Hepatocyte (in vitro differentiated cells): ENCODE data around the gene CDHR3. TPM values are rescaled to one million over a fixed set of nuclear protein-coding genes. Genes with fewer than 3 reads are reported as not detected.

ENCODE experiments used
- DNase-seq: peaks from one replicate; pipeline ENCODE4 v3.0.0-alpha.2; 2016; ENCODE audit warnings: low spot score
- H2AFZ ChIP-seq: fragments of 200-600 bp; sonication (generic); 2 replicates; pipeline ENCODE4 v1.6.0; 2016; ENCODE audit warnings: antibody characterized with exemption, mild to moderate bottlenecking
- H3K27ac ChIP-seq: fragments of 200-600 bp; sonication (generic); 2 replicates; pipeline ENCODE4 v1.5.1; 2016; ENCODE audit warnings: mild to moderate bottlenecking
- H3K27me3 ChIP-seq: fragments of 200-600 bp; sonication (generic); 2 replicates; pipeline ENCODE4 v1.6.1; 2016
- H3K36me3 ChIP-seq: fragments of 200-600 bp; sonication (generic); replicated peaks from 2 replicates; pipeline ENCODE4 v1.5.1; 2016; ENCODE audit warnings: low read depth; ENCODE audit not compliant: insufficient read depth
- H3K4me1 ChIP-seq: fragments of 200-600 bp; sonication (generic); 2 replicates; pipeline ENCODE4 v1.5.1; 2016; ENCODE audit warnings: mild to moderate bottlenecking, moderate library complexity; ENCODE audit not compliant: insufficient read depth
- H3K4me2 ChIP-seq: fragments of 200-600 bp; sonication (generic); 2 replicates; pipeline ENCODE4 v1.6.0; 2016
- H3K4me3 ChIP-seq: fragments of 200-600 bp; sonication (generic); 2 replicates; pipeline ENCODE4 v1.5.1; 2016; ENCODE audit warnings: mild to moderate bottlenecking
- H3K79me2 ChIP-seq: fragments of 200-600 bp; sonication (generic); 2 replicates; pipeline ENCODE4 v1.6.0; 2017; ENCODE audit warnings: mild to moderate bottlenecking
- H3K9me2 ChIP-seq: fragments of 200-600 bp; sonication (generic); replicated peaks from 2 replicates; pipeline ENCODE4 v1.6.0; 2017; ENCODE audit warnings: mild to moderate bottlenecking; ENCODE audit not compliant: insufficient read depth
- H3K9me3 ChIP-seq: fragments of 200-600 bp; sonication (generic); 2 replicates; pipeline ENCODE4 v1.5.1; 2016; ENCODE audit warnings: low read depth, mild to moderate bottlenecking
- H4K20me1 ChIP-seq: fragments of 200-600 bp; sonication (generic); 2 replicates; pipeline ENCODE4 v1.6.0; 2016; ENCODE audit warnings: mild to moderate bottlenecking; ENCODE audit not compliant: insufficient read depth, poor library complexity, severe bottlenecking
- EZH2 ChIP-seq: fragments of 200-600 bp; sonication (generic); IDR thresholded peaks from 2 replicates; pipeline ENCODE4 v1.6.1; 2016; ENCODE audit warnings: antibody characterized with exemption, mild to moderate bottlenecking, borderline replicate concordance
- EZH2phosphoT487 ChIP-seq: fragments of 200-600 bp; sonication (generic); IDR thresholded peaks from one replicate; pipeline ENCODE4 v1.6.1; 2018; ENCODE audit warnings: antibody characterized with exemption, mild to moderate bottlenecking, low read depth, moderate library complexity; ENCODE audit not compliant: unreplicated experiment, severe bottlenecking
- WGBS: methylation state at CpG from one replicate; pipeline ENCODE4 v1.1.6; 2016; ENCODE audit warnings: low lambda C conversion rate; ENCODE audit errors: missing lambda C conversion rate; 5-methylcytosine and 5-hydroxymethylcytosine counted together
- polyA plus RNA-seq: library from polyadenylated mRNA; unstranded; fragments of >200 nt; fragmentation: Nextera tagmentation; extraction: Ambion mirVana; gene quantifications from 2 replicates; pipeline ENCODE4 v1.2.1, GENCODE V29; 2016
- total RNA-seq: library from RNA; depleted of rRNA; stranded (reverse); fragments of >200 nt; gene quantifications from 2 replicates; pipeline ENCODE4 v1.2.3, GENCODE V29; 2014
- TF ChIP-seq, protein P1 (sequence below): fragments of 200-600 bp; sonication (generic); IDR thresholded peaks from 2 replicates; pipeline ENCODE4 v1.5.1; 2016; ENCODE audit warnings: antibody characterized with exemption, mild to moderate bottlenecking; ENCODE audit not compliant: poor library complexity

The CDHR3 gene
- total and polyA plus RNA-seq, 2 experiments from 2014 or later, result 3.3 to 6.9 TPM

DNA sequence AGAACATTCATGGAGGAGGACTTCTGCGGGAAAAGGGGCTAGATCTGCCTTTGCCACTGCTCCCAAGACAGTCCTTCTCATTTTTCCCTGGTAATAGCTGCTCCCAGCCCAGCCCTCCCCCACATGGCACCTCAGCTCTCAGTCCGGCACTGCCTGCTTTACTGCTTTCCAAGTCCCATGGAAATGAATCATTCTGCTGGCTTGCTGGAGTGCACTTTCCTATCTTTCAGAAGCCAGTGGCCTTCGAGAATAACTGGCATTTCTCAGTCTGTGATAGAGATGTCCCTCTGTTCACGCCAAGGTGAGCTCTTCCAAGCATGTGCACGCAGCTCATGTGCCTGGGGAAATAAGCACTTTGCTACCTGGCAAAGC, 87.7 kb downstream of the CDHR3 start:
- 67% methylated on average over 5 of the region's 5 CpGs for WGBS
- Histone ChIP-seq H3K4me2 (no peak overlapping the region), H3K27me3 (peaks cover 2% of the 10 kb centered on the region), H3K4me1 (no peaks in the 10 kb centered on the region), H3K79me2 (no peaks in the 10 kb centered on the region), H3K36me3 (no peaks in the 10 kb centered on the region), H3K9me2 (no peaks in the 10 kb centered on the region), H3K4me3 (no peak overlapping the region), H4K20me1 (no peaks in the 10 kb centered on the region), H3K27ac (no peak overlapping the region), H3K9me3 (no peaks in the 10 kb centered on the region), H2AFZ (no peak overlapping the region)
- no peak for TF ChIP-seq EZH2phosphoT487
- no peak for TF ChIP-seq EZH2
- DNase-seq, result peak; percentile 64

DNA sequence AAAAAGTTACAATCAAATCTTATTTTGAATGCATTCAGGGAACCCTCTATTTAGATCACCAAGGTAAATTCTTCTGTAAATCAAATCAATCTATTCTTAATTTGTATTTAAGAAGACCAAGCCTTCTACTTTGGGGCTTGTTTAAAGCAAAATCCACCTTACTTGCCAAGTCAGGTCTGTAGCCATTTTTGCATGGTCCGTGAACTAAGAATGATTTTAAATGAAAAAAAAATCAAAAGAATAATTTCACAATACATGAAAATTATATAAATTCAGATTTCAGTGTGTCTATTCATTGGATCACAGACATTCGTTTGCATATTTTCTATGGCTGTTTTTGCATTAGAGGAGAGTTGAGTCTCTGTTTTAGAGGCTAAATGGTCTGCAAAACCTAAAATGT, 89.6 kb downstream of the CDHR3 start:
- peaks cover 2% of the 10 kb centered on the region for H3K27me3 ChIP-seq
- no peaks in the 10 kb centered on the region for H4K20me1 ChIP-seq
- no peak for DNase-seq
- no peaks in the 10 kb centered on the region for H3K36me3 ChIP-seq
- H3K4me1 ChIP-seq, result no peaks in the 10 kb centered on the region
- TF ChIP-seq, protein P1, sequence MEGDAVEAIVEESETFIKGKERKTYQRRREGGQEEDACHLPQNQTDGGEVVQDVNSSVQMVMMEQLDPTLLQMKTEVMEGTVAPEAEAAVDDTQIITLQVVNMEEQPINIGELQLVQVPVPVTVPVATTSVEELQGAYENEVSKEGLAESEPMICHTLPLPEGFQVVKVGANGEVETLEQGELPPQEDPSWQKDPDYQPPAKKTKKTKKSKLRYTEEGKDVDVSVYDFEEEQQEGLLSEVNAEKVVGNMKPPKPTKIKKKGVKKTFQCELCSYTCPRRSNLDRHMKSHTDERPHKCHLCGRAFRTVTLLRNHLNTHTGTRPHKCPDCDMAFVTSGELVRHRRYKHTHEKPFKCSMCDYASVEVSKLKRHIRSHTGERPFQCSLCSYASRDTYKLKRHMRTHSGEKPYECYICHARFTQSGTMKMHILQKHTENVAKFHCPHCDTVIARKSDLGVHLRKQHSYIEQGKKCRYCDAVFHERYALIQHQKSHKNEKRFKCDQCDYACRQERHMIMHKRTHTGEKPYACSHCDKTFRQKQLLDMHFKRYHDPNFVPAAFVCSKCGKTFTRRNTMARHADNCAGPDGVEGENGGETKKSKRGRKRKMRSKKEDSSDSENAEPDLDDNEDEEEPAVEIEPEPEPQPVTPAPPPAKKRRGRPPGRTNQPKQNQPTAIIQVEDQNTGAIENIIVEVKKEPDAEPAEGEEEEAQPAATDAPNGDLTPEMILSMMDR, result no peak
- TF ChIP-seq EZH2, result no peak
- no peak for TF ChIP-seq EZH2phosphoT487
- H3K79me2 ChIP-seq, result no peaks in the 10 kb centered on the region
- H3K9me3 ChIP-seq, result no peaks in the 10 kb centered on the region
- H3K9me2 ChIP-seq, result no peaks in the 10 kb centered on the region
- H3K27ac ChIP-seq, result no peak overlapping the region
- H2AFZ ChIP-seq, result no peak overlapping the region
- H3K4me3 ChIP-seq, result no peak overlapping the region
- no peak overlapping the region for H3K4me2 ChIP-seq
- 94% methylated on average over 2 of the region's 2 CpGs for WGBS

DNA sequence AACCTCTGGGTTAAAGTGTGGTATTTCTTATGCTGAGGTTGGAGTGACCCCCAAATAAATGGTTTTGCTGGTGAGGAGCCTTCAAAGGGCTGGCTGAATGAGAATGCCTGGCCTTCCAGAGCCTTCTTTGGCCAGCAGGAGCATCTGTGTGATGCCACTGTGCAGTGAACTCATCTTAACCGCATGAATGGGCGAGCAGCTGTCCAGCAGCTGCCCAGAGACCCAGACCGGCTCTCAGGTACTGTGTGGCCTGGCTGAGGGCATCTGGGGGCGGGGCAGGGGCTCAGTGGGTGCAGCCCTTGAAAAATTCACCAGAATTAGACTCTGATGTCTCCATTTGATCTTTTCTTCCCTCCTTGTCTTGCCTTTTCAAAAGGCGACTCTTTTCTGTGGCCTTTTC, 90.0 kb downstream of the CDHR3 start:
- no peaks in the 10 kb centered on the region for H3K9me3 ChIP-seq
- H3K79me2 ChIP-seq, result no peaks in the 10 kb centered on the region
- H3K36me3 ChIP-seq, result no peaks in the 10 kb centered on the region
- H3K27ac ChIP-seq, result no peak overlapping the region
- TF ChIP-seq, protein P1, result no peak
- no peak for TF ChIP-seq EZH2
- TF ChIP-seq EZH2phosphoT487, result no peak
- 86% methylated on average over 5 of the region's 5 CpGs for WGBS
- H4K20me1 ChIP-seq, result no peaks in the 10 kb centered on the region
- H3K4me1 ChIP-seq, result peaks cover under 1% of the 10 kb centered on the region
- peaks cover 2% of the 10 kb centered on the region for H3K27me3 ChIP-seq
- no peak overlapping the region for H3K4me2 ChIP-seq
- H3K9me2 ChIP-seq, result no peaks in the 10 kb centered on the region
- DNase-seq, result no peak
- no peak overlapping the region for H3K4me3 ChIP-seq
- no peak overlapping the region for H2AFZ ChIP-seq

DNA sequence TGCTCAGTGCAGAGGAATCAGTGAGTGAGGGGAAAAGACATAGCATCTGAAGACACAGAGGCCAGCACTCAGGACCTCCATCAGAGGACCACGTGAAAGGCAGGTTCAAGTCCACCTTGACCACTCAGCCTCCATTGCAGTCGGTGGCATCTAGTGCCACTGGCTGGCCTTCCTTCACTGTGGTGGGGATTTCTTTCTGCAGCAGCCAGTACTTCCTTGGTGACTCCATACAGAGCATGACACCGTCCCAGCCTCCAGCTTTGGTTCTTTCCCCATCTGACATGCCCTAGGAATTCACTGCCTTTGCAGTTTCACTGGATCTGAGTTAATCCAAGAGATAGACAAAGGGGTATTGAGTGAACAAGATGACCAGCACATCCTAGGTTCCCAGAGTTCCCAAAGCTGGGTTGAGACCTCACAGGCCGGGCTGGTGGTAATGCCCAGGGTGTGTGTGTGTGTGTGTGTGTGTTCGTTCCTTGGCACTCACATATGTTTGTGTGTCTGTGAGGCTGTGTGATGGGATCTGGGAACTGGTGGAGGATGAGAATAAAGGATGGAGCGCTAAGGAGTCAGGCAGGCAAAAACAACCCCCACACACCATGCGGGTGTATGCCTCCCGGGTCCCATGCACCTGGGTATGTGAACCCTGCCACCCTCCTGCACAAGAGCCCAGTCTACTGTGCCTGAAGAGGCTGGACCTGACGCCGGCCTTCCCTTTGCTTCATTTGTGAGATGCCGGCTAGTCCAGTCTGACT, 91.3 kb downstream of the CDHR3 start:
- 93% methylated on average over 11 of the region's 11 CpGs for WGBS
- no peaks in the 10 kb centered on the region for H4K20me1 ChIP-seq
- H3K4me2 ChIP-seq, result no peak overlapping the region

More for the DNA sequence above, 91.3 kb downstream of the CDHR3 start:
- Histone ChIP-seq H3K27ac (no peak overlapping the region), H3K9me2 (no peaks in the 10 kb centered on the region), H3K4me1 (peaks cover 3% of the 10 kb centered on the region), H2AFZ (no peak overlapping the region), H3K79me2 (no peaks in the 10 kb centered on the region), H3K4me3 (no peak overlapping the region), H3K36me3 (no peaks in the 10 kb centered on the region), H3K9me3 (no peaks in the 10 kb centered on the region), H3K27me3 (peaks cover 2% of the 10 kb centered on the region)
- TF ChIP-seq EZH2 (no peak), EZH2phosphoT487 (no peak)
- TF ChIP-seq, protein P1, result no peak
- no peak for DNase-seq
